ENCODE measurements around the gene PTCHD4.

The PTCHD4 gene

DNA sequence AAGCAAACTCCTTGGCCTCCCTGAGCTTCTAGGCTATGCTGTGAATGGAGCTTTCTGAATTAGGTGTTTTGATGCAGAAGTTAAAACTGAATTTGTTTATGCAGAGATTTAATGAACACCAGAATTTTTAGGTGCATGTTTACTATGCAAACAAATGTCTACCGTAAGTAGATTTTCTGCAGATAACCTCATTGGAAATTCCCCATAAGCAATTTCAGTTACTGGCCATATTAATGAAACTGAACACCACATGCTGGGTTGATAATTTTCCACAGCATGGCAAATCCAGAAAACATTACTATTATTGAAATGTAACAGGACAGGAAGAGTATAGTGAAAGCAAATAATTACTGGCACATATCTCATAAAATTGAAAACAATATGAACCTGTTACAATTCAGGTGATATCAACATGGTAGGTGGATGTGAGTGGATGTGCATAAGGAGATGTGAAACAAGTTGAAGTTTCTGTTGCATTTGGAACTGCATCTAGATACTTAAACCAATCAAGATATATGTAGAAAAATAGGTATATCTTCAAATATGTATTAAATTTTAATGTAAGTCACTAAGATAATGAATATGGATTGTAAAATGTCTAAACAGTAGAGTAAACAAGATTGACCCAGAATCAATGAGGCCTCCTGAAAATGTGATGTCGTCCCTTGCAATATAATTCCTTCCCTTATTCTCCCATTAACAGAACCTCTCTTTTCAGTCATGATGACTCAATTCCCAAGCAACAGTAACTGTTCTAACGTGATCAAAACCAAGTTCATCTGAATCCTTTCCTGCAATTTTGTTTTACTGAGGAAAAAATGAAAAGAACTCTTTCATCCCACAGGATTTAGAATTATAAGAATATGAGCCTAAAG, 11.0 kb downstream of the PTCHD4 start:
- DNase-seq, result no peak

DNA sequence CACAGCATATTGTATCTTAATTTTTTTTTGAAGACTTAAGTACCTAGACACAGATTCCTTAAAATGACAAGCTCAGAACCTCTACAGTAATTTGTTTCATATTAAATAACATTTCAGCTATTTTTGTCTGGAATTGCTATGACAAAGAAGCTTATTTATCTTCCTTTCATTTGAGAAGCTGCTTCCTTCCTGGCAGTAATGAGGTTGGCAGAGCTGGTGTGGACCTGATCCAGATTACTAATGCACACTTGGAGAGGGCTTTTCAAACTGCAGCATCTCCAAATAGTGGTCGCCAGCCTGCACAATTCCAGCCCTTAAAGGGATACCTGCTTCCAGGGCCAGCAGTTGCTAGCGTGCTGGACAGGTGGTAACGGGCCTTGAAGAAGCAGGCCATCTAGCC, 12.1 kb downstream of the PTCHD4 start:
- DNase-seq, result no peak

DNA sequence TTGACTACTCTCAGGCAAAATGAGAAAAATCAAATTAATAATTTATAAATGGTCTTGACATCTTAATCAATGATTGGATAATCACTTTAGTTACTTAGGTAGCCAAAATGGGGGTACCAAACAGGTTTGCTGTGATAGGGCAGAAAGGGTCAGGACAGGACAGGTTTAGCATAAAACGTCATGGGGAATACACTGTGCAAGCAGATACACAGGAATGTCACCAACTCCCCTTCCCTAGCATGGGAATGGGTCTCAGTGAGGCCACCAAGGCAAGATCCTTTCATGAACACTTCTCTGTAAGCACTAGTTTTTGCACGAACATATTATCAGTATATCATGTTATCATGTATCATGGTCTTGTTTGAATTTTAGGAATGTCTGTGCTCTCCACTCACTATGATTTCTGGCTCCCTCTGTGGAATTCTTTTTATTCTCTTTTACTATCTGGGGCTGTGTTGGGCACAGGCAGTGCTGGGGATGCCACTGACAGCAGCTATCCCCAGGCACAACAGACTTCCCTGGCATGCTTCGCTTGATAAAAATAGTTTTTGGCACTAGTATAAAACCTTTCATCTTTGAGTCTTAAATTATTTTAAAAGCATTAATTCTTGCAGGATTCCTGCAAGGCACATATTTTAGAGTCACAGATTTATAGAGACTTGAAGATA, 18.3 kb downstream of the PTCHD4 start:
- no peak for DNase-seq

DNA sequence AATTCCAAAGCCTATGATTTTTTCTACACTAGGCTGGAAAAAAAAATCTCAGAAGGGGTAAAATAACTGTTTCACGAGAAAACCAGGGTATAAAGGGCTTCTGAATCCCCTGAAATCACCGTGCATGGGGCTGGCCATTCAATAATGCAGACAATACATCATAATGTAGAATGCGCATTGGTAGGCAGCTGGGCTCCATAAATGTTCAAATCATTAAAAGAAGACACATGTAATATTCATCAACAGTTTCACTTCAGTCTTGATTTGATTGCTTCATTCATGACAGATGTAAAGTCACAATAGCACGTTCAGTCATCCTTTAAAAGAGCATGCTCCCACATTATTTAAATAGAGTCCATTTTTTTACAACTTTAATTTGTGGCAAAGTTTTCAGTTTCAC, 20.5 kb downstream of the PTCHD4 start:
- DNase-seq, result no peak

DNA sequence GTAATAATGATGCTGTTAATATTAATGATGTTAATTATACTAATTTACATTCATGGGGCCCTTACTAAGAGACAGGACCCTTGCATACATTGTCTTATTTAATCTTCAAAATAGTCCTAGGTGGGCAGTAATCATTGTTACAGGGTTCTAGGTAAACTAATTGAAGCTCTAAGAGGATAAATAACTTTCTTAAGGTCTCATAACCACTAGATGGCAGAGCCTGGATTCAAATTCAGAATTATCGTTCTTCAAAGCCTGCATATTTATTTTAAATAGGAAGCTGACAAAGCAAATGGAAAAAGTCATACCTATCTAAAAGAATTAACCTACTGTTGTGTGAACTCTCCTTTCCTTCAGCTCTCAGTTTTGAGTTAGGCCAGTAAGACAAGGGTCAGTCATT, 23.5 kb downstream of the PTCHD4 start:
- DNase-seq, result no peak

DNA sequence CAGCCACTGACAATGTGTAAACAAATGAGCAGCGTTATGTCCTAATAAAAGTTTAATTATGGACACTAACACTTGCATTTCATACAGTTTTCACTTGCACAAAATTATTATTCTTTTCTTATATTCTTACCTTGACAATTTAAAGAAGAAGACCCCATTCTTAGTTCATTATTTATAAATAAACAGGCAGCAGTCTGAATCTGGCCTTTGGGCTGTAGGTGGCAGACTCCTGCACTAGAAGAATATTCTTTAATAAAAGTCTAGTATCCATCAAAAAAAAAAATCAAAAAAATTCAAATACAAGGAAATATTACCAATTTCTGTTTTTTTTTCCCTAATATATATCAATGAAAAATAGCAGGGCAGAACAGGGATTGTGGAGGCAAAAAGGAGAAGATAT, 24.8 kb downstream of the PTCHD4 start:
- no peak for DNase-seq

DNA sequence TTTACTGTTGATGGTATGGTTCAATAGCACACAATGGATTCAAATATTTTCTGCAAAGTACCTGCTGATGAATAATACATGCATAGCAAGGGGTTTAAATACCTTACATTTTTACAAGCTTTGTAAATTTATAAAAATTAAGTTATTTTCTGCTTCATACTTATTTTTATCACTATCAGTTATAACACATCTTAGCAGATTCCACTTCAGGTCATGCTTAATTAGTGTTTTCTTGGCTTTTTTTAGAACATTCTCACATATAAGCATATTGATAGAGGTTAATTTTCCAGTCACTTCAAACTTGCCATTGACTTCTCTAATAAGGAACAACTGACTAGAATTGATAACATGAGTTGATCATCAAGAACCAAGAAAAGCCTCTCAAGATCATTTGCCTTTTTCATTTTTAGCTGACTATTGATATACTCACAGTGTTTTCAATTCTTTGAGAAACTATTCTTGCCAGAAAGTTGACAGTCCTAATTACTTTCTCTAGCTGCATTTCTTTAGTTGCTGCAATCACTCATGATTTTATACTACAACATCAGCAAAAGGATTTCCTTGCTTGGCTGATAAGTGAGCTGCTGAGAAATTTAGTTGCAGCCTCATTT, 25.8 kb downstream of the PTCHD4 start:
- DNase-seq, result no peak

DNA sequence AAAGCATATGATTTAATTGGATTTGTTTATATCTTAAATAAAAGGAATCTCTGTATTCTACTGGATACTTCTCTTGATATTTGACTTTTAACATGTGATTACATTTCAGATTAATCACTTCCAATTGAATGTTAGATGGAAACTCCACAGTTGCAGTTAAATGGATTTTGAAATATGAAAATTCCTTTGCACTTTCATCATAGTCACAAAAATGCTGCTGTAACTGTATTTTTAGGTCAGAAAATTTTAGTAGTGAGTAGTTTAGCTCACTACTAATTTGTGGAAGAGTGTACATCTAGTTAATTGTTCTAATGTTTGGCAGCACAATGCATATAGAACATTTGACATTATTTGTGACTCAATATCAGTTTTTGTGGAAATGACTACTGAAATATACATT, 26.8 kb downstream of the PTCHD4 start:
- DNase-seq, result no peak

DNA sequence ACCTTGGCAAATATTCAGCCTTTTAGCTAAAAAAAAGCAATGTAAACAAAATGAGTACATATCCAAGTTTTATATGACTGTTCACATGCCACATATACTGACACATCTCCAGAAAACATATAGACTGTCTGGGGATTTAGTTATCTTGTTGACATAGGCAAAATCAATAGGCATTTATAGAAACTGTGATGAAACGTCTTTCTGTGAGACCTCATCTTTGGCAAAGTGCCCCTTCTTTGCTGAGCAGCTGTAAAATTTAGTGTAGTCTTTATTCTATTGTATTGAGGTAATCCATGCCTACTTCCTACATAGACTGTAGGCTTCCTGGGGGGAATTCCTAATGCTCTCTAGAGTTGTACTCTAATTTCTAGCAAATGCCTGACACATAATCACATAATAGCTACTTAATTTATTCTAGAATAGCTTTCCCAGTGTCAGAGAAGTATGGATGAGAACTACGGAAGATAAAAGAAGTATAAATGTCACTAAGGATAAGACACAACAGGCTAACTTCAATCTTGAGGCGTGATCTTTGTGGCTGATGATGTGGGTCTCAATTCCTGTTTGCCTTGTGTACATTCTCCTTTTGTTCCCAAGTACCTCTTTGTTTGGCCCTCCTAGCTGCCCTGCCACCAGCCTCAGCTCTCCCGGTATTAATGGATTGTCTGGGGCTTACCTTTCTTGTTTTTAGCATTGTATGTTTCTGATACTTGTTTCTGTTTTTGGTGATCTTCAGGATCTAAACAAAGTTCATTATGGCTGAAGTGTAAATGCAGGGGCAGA, 30.6 kb downstream of the PTCHD4 start:
- DNase-seq, result no peak

DNA sequence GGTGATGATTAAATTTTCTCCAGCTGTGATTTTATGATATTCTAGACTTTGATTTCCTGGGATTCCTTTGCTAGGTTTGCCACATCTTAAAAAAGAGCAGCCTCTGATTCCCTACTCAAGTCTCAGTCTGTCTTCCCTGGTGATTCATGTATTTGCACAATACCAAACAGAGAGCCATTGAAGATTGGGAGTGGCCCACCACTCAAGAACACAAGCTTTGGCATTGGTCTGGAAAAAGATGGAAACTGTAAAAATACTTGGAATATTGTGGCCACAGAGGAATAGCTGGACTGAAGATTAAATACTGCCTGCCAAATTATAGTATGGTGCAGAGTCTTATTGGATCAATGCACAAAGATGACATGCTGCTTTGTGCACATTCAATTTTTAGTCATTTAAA, 32.9 kb downstream of the PTCHD4 start:
- no peak for DNase-seq

DNA sequence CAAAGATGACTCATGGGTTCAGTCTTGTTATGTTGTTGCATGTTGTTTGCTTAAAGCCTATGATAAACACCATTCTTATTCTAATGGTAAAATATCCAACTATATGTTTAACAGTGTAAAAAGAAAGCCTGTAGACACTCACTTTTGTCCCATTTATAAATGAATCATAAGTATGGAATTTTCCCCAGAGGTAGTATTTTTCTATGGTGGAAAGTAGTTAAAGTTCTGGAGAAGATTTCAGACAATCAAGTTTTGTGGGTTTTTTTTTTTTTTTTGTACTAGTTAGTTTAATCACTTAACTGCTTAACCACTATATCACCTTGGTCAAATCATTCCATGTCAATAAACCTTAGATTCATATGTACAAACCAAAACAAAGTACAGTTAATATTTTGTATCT, 35.8 kb downstream of the PTCHD4 start:
- no peak for DNase-seq

DNA sequence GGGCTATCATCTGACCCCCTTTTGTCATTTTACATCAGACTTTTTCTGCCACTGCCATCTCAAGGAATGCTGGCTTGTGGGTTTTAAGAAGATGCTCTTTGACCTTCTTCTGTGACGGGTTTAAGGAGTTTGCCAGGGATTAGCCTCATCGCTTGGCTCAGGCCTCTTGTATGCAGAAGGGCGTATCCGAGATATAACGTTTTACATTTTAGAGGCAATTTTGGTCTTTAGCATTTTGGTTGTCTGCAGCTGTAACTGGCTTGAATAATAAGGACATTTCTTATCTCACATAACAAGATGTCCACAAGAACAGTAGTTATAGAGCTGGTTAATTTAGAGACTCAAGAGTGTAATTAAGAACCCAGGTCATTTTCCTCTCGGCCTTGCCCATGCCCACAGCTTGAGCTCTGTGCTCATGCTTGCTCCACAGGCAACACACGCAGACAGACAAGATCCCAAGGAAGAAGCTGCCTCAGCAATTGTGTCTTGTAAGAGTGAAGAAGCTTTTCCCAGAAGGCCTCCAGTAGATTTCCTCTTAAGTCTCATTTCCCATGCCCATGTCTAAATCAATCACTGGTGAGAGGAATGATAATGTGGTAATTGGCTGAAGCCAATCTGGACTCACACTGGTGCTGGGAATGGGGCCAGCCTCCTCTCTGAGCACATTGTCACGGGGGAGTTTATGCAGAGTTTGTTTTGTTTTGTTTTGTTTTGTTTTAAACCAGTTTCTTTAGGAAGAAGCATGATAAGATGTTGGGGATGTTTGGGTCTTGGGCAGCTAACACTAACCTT, 36.8 kb downstream of the PTCHD4 start:
- DNase-seq, result no peak

DNA sequence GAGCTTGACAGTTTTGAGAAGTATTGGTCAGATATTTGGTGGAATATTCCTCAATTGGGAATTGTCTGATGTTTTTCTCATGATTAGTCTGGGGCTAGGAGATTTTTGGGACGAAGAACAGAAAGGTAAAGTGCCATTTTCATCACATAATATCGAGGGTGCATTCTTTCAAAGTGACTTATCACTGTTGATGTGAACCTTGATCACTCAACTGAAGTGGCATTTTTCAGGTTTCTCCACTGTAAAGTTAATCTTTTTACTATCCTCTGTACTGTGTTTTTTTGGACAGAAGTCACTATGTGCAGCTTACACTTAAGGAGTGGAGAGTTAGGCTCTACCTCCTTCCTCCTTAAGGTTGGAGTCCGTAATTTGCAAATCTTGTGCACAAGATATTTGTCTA, 39.2 kb downstream of the PTCHD4 start:
- no peak for DNase-seq

DNA sequence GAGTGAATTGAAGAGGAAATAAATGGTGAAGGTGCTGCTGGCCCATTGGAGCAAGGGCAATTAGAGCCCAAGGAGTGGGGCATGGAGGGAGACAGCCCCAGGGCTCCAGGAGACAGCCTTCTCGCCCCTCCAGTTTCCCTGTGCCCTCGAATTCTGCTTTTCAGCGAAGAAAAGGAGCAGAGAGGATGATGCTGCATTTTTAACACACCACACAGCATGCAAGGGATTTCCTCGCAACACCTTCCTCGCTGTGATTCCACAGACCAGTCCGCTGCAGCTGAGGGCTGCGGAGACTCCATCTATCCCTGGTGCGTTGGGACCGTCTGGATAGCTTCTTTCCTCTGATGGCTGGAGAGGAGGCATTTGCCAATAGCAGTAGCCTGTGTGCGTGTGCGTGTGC, 41.7 kb downstream of the PTCHD4 start:
- no peak for DNase-seq

DNA sequence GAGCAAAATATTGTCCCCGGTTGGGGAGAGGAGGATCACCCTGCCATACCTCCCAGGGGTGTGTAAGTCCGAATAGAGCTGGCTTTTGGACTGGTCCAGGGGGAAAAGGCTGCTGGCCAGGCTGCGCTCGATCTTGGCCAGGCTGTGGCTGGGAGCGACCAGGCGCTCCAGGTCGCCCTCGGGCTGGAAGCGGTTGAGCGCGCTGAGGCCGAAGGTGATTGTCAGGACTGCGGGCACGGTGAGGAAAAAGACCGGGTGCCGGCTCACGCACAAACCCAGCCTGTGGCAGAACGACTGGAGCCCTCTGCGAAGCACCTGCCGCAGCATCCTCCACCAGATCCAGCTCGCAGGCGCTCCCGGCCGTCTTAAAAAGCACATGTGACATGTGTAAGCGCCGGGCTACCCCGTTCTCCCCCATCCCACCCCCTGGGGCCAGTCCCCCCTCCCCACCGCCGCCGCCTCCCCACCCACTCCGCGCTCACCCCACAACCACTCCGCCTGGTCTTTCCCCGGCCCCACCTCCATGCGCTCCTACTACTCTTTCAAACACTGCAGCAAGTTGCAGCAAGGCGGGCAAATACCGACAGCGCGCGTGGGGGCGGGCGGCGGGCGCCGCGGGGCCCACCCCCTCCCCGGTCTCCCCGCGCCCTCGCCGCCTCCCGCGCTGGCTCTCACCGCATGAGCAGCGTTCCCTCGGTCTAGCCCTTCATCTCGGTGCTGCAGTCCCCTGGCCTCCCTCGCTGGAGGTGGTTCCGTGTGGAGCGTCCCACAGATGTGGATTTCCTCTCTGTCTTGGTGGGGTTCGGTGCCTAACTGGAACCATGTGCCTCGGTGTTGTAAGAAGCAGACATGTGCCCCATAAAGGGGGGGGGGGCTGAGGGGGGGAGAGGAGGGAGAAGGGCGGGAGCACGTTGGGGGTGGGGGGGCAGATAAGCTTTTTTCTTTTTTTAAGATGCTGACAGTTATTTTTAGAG, 42.4 kb downstream of the PTCHD4 start:
- no peak for DNase-seq

DNA sequence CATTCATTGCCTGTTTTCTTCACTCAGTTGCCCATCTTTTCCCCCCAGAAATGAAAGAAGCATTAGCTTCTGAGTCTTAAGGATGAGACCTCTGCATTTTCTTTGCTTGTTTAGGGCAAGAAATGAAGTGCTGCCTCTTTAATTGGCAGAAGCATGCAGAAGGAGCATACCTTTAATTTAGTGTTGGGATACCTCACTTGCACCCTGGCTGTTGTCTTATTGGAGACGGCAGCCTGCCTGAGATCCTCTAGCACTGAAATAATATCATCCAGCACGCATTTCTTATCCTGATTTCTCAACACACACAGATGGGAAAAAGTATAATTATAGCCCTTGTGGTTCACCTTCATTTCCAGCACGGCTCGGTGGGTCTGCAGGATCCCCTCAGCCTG, 43.1 kb downstream of the PTCHD4 start:
- DNase-seq, result no peak

DNA sequence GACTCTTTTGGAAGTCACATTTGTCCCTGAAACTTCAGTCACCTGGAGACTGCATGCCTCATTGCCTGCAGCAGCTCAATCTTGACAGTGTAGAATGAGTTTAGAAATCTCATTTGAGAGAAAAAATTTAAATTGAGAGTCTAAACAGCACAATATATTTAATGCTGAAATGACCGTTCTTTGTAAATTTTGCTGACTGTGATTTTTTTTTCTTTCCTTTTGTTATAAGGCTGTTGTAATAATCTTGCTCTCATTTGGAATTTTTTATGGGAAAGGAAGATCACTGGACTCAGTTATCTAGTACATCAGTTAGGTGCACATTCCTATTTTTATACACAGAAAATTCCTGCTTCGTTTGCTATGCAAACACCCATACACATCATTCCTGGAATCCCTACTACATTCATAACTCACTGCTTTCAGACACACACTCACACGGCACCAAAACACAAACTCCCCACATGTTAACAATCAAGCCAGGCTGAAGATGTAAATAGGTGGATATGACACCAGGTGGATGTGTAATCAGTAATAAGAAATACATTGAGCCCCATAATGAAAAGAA, 43.8 kb downstream of the PTCHD4 start:
- DNase-seq, result no peak

DNA sequence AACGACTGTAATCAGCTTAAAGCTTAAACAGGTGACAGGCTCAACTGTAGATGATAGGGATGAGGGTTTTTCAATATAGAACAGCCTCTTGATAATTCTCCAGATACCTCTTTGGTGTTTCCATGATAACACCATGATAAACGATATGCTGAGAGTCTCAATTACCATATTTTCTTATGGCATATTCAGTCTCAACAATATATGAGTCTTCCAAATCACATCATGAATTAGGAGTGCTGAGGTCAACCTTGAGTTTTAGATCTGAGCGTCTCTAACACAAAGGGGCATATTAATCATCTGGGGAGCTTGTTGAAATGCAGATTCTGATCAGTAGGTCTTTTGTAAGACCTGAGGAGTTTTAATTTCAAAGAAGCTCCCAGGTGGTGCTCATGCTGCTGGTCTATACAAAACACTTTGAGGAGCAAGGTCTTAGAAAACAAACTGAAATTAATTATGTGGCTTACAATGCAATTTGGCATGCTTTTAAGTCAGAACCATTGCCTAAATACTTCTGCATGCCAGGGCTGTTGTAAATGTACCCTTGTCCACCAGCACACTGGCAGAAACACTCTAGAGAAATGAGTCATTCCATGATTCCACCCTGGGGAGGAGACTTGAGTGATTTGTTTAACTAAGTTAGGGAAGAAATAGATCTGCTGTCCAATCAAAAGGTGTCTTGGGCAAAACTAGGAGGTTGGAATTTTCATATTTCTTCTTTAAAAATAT, 49.6 kb downstream of the PTCHD4 start:
- no peak for DNase-seq

All from activated naive CD4-positive, alpha-beta T cell treated with anti-CD3 and anti-CD28 coated beads, Interleukin-2, amount 50 U/mL, for 16 hours (primary cell).